Forelimb muscle (tissue), 1 donor: ENCODE data around the gene EIF3L. TPM values are rescaled to one million over a fixed set of nuclear protein-coding genes. Genes with fewer than 3 reads are reported as not detected.

ENCODE experiments used
- DNase-seq: peaks from one replicate; pipeline ENCODE4 v3.0.0-alpha.2; 2013; ENCODE audit warnings: low read depth
- polyA plus RNA-seq: library from polyadenylated mRNA; unstranded; fragments of 120-200 nt; gene quantifications from one replicate; pipeline ENCODE4 v1.2.1, GENCODE V29; 2013; ENCODE audit not compliant: insufficient read length

The EIF3L gene
- polyA plus RNA-seq, 1 donor: 1,359 TPM

DNA sequence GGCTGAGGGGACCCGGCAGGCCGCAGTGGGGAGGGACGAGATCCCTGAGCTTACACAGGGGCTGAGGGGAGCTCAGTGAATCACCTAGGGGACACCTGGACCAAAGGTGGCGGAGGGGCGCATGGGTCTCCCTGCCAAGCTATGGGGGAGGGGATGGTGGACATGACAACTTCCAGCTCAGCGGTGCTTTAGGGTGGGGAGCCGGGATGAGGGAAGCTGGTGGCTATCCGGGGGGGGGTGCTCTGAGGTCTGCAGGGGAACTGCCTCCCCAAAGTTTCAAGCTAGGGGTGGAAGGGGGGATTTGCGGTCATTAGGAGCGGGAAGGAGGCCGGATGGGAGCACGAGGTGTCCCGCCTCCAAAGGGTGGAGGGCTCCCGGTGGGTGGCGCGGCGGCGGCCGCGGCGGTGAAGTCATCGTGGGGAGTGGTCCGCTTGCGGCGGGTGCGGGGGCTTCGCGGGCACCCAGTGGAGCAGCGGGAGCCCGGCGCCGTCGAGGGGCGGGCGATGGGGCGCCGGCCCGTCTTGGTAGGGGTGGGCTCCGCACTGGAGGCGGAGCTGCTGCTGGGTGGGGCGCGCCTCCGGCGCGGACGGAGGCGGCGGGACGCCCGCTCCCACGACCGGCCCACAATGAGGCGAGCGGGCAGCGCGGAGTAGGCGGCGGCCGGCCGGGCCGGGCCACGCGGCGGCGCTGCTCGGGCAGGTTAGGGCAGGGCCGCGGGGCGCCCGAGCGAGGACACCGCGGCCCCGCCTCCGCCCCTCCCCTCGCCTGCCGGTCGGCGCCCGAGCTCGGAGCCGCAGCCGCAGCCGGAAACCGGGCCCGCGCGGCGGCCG, 56.5 kb downstream of the EIF3L start, which contains the start of gene MICALL1:
Gene MICALL1, plus strand, starts transcription at position 764 of the 830 bp plus-strand sequence. CDS start 126 bp downstream, outside the sequence.
- no peak for DNase-seq

DNA sequence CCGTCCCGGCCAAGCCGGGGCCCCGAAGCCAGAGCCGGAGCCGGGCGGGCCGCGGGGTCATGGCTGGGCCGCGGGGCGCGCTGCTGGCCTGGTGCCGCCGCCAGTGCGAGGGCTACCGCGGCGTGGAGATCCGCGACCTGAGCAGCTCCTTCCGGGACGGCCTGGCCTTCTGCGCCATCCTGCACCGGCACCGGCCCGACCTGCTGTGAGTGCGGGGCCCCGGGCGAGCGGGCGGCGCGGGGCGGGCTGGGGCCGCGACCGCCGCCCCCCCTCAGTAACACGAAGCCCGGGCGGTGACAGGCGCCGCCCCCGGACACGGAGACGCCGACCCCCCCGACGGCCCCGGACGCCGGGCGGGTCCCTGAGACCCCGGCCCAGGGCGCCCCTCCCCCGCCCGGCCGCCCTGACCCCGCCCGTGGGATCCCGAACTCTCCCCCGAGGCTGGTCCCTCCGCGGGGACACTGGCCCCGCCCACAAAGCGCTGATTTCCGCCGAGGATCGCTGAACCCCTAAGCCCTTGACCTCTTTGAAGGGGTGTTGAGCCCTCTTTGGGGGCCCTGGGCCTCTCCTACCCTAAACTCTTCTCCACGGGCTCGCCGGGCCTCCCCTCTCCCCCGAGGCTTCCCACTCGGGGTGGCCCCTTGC, 57.3 kb downstream of the EIF3L start:
- DNase-seq: no peak

DNA sequence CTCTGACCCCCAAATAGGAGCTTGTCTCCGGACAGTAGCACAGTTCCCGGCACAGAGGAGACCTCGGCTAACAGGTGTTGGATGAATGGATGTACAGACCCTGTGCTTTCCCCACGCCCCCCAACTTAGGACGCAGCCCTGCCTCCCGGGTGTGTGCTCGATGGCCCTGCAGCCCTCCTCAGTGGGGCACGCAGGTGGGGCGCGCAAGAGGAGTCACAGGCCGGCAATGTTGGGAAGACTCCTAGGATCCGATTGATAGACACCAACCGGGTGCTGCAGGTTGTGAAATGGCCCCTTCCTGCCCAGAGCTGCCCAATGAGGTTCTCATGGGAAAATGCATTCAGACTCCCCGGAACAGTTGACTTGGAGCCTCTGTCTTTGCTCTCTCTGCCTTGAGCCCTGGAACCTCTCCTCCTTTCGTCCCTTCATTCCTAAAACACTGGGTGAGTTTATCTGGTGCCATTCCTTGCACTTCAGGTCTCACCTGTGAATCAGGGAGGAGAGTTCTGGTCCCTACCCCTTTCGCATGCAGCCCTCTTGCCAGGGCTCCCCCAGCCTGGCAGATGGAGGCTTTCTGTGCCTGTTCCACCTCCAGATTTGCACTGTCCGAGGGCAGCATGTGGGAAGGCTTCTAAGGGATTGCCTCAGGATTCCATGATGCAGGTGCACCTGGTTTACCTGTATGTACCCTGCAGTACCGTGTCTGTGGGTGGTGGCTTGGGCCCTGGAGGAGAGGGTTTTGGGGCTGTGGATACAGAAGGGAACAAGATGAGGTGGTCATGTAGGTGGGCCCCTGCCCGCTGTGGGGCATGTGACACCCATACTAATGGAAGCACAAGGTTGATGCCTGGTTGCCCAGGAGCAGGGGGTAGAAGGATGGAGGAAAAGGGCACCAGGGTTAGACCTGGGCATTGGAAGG, 58.1 kb downstream of the EIF3L start:
- DNase-seq: no peak

DNA sequence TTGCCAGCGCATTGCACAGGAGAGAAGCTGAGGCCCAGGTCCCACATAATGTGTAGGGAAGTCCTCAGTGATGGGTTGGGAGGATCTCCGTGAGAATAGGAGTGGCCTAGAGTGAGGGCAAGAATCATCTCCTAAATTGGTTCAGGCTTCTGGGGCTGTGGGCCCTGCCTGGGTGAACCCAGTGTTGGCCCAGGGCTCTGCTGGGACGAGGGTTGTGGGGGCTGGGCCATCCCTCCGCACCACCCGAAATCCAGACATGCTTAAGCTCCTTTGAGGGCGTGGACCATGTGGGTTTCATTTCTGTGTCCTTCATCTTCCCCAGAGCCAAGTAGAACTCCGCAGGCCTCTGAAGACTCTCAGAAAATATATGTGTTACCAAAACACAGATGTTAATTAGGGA, 60.5 kb downstream of the EIF3L start:
- no peak for DNase-seq

DNA sequence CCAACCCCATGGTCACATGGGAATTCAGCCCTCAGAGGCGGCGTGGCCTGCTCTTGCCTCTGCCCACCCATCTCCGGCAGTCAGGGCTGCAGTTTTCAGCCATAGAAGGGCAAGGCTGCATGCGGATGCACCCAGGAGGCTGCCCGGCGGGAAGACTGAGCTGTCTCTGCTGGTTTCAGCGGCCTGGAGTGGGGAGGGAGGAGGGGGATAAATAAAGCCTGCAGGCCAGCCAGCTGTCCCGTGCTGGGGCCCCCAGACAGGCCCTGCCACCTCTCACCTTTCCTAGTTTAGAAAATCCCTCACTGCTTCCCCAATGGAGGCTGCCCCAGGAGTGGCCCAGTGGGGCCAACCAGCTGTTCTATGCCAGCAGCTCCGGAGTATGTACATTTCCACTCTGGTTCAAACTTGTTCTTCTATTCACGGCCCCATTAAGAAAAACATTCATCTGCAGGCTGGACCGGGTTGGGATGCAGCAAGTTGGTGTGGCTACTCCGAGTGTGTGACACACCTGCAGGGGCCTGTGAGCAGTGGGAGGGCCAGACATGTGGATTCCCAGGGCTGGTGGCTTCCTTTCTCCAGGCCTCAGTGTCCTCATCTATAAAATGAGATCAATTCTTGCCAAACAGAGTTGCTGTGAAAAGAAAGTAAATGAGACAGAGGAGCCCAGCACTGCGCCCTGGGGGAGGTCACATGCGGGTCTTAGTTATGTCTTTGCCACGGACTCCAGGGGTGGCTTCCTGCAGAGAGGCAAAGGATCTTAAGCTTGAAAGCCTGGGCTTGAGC, 61.9 kb downstream of the EIF3L start:
- no peak for DNase-seq

DNA sequence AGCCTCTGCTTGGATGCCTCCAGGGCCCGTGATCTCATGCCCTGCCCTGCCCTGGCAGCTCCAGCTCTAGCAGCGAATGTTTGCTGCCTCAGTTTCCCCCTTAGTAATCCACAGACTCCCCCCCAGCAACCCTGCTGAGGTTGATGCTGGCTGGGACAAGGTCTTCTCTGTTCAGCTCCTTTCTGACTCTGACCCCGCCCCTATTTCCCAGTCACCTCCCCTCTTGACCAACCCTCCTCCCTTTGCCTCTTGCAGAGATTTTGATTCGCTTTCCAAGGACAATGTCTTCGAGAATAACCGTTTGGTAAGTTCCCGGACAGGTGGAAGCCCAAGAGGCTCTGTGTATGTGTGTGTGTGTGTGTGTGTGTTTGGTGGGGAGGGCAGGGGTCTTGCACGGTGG, 62.5 kb downstream of the EIF3L start:
- no peak for DNase-seq

DNA sequence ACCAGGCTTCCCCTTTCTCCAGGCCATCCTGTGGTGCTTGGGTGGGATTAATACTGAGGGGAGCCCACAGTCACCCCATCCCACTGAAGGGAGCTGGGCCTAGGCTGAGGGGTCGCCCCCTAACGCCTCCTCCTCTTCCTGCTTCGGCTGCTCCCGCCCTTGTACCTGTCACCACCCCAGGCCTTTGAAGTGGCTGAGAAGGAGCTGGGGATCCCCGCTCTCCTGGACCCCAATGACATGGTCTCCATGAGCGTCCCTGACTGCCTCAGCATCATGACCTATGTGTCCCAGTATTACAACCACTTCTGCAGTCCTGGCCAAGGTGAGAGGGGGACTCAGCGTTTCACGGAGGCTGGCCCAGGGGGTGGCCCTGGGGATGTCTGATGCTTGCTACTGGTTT, 63.0 kb downstream of the EIF3L start:
- no peak for DNase-seq

DNA sequence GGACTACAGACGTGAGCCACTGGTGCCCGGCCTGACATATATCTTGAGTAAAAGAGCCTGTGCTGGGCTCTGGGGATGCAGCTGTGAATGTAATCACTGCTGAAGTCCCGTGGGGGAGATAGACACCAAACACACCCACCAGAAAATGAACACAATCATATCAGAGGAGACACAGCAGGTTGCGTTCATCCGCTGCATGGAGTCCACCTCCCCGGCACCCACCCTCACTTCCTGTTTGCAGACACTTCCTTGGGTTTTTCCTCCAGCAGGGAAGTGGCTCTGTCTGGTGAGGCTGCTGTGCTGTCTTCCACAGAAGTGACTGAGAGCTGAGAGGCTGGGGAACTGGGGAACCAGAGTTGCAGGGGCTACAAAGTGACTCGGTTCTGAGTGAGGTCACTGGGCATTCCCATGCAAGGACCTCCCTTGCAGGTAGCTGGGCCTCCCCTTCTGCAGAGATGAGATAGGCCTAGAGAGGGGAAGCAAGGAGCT, 64.1 kb downstream of the EIF3L start:
- no peak for DNase-seq

DNA sequence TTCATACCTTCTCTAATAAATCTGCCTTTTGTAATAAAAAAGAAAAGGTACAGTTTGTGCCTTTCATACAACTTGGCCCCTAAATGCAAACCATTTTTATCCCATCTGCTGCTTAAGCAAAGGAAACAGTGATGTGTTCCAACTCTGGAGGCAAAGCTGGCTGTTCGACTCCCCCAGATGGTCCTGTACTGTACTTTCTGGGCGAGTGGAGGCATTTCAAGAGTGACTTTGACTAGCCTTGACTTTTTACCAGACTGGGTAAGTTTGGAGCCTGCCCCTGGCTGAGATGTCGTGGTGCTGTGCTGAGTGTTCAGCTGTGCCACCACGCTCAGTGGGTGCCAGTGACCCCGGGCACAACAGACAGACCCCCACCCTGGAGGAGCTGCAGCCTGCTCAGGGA, 67.1 kb downstream of the EIF3L start:
- no peak for DNase-seq

DNA sequence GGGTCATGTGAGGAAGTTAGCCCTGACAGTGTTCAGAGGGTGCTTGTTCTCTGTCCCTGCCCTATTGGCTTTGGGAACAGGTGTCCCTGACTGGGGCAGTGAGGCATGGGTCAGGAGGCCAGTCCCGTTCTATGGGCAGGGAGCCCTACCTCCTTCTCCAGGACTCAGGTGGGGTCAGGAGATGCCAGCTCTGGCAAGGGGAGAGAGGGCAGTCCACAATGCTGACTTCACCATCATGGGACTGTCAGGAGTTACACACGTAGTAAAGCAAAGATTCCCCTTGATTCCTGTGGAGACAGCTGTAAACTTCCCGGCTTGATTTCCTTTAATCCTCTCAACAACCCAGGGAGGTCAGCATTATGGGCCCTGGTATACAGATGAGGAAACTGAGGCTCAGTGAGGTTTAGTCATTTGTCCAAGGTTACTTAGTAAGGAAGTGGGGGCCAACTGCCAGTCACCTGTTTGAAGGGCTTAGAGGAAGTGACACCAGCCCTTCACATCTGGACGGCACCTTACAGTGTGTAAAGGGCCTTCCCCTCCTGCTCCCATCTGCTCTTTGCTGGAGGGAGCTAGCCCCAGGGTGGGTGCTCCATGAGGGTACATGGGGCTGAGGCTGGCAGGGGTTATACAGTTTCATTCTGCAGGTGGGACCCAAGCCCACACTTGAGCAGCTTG, 68.8 kb downstream of the EIF3L start:
- DNase-seq: no peak

DNA sequence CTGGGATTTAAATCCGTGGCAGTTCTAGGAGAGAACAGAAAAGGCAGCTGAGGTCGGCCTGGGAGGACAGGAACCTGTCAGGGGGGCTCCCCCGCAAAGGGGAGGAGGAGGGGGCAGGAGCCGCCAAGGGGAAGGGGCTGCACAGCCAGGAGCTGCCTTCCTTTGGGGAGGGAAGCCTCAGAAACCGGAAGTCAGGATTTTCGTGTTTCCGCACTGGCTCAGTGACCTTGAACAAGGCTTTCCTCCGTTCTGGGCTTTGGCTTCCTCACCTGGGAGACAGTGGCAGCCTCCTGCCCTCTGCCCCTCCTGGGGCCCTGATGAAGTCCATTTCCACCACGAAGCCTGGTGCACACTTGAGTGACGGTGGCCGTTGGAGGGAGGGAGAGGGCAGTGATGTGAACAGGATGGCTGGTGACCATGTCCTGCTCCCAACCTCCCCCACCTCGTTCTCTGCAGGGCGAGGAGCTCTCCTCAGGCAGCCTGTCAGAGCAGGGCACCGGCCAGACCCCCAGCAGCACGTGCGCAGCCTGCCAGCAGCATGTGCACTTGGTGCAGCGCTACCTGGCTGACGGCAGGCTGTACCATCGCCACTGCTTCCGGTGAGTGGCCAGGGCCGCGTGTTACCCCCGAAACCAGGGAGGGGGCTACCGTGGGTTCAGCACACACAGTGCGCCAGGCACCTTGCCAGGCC, 69.5 kb downstream of the EIF3L start:
- no peak for DNase-seq

DNA sequence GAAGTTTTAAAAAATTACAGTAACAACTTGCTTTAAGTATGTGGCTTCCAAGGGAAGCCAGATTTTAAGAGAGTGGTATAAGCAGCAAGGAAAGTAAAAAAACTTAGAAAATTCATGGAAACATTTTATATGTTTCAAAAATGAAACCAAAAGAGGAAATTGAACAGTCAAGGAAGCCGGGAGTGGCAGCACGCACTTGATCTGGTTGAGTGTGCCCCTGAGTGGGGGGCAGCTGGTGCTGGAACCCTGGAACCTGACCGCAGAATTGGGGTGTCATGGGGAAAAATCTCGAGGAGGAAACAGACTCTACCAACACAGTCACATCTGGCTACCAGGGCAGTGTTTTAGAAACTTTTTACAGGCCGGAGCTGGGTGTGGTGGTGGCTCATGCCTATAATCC, 70.9 kb downstream of the EIF3L start:
- no peak for DNase-seq

DNA sequence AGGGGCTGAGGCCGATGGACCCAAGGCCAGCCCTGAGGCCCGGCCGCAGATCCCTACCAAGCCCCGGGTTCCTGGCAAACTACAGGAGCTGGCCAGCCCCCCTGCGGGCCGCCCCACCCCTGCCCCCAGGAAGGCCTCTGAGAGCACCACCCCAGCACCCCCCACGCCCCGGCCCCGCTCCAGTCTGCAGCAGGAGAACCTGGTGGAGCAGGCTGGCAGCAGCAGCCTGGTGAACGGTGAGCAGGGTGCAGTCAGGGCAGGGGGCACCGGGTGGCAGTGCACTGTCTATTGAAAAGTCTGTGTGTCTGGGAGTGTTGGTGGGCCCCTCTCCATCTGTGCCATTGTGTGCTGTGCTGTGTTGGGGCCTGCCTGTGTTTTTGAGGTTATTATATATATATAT, 73.0 kb downstream of the EIF3L start:
- DNase-seq: no peak

DNA sequence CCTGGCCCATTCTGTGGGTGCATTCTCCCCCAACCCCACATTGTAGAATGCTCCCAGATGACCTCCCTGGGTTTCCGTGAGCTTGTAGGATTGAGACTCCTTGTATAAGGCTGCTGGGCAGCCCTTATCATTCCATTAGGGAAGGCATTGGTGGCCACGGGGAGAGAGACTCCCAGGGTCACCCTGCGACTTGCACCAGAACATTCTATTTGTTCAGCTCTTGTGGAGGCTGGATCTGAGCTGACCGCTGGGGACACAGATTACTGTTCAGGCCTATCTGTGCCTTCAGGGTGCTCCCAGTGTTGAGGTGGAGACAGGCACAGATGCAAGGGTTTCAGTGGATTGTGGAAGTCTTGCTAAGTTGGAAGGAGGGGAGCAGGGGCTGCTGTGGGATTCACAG, 74.7 kb downstream of the EIF3L start:
- no peak for DNase-seq

DNA sequence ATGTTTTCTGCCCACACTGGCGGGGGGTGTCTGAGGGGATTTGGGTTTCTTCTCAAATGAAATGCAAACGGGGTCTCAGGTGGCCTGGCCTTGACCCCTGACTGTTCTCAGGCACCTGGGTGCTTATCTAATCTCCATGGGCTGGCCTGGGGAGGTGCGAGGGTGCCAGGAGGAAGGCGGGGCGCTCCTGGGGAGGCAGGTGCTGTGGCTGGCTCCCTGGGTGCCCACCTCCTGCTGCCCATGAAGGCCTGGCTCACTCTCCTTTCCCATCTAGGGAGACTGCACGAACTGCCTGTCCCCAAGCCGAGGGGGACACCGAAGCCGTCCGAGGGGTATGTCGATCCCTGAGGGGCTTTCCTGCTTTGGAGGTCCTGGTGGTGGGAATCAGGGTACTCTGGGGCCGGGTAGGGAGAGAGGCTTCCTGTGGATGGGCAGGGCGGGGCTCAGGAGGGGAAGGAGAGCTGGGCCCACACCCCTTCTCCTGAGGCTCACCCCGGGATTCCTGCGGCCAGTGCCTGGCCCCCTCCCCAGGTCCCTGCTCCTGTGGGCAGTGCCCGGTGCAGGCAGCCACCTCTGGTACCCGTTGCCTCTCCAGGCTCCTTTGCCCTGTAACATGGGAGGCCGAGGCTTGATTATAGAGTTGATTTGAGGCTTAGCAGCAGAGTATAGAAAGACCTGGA, 75.3 kb downstream of the EIF3L start:
- no peak for DNase-seq

DNA sequence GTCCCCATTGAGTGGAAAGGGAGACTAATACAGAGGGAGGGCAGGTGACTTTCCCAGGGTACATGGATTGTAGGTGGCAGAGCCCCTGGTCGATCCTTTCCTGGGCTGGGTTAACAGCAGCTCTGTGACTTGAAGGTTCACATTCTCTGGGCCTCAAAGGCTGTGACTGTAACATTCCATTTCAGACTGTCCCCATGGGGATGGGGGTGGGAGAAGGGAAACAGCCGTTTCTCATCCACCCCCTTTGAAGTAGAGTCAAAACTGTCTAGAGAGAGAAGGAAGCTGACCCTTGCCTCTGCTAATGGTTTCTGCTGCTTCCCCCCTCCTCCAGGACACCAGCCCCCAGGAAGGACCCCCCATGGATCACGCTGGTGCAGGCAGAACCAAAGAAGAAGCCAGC, 76.1 kb downstream of the EIF3L start:
- no peak for DNase-seq

DNA sequence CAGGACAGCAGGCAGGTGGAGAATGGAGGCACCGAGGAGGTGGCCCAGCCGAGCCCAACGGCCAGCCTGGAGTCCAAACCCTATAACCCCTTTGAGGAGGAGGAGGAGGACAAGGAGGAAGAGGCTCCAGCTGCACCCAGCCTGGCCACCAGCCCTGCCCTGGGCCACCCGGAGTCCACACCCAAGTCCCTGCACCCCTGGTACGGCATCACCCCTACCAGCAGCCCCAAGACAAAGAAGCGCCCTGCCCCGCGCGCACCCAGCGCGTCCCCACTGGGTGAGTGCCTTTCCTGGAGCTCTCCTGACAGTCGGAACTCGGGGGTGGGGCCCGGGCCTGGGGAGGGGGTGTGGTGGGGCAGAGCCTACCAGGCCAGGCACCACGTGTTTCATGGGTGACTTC, 76.5 kb downstream of the EIF3L start:
- no peak for DNase-seq

DNA sequence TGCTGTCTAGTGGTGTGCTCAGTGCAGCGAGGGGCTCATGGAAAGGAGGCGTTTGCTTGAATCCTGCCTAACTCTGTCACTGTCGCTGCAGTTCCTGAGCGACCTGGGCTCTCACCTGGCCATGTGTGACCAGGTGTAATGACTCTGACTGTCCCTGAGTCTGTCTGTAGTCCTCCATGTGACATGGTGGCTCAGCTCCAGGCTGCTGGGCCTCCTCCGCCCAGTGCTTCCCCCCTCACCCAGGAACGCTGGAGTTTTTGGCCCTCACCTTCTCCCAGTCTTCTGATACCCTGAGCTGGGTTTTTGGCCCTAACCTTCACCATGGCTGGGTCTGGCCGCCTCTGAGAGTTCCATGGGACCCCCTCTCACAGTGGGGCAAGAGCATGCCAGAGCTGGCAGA, 77.1 kb downstream of the EIF3L start:
- DNase-seq: no peak
